ENCODE results near the gene FPR1.

The FPR1 gene

DNA sequence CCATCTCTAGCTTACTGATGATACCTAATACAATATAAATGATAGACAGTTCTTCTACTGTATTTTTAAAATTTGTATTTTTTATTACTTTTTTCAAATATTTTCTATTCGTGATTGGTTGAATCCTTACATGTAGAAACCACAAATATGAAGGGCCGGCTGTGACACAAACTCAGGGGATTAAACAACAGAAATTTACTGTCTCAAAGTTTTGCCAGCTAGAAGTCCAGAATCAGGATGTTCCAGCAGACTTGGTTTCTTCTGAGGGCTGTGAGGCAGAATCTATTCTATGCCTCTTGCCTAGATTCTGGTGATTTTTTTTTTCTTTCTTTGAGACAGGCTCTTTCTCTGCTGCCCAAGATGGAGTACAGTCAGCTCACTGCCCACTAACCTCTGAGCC lies 13.8 kb downstream of the FPR1 start:
- no peak for DNase-seq (ENCODE audit: low read depth)
- H3K4me3 ChIP-seq (ENCODE audit: low read length), result no peak overlapping the region
- TF ChIP-seq, protein P1, sequence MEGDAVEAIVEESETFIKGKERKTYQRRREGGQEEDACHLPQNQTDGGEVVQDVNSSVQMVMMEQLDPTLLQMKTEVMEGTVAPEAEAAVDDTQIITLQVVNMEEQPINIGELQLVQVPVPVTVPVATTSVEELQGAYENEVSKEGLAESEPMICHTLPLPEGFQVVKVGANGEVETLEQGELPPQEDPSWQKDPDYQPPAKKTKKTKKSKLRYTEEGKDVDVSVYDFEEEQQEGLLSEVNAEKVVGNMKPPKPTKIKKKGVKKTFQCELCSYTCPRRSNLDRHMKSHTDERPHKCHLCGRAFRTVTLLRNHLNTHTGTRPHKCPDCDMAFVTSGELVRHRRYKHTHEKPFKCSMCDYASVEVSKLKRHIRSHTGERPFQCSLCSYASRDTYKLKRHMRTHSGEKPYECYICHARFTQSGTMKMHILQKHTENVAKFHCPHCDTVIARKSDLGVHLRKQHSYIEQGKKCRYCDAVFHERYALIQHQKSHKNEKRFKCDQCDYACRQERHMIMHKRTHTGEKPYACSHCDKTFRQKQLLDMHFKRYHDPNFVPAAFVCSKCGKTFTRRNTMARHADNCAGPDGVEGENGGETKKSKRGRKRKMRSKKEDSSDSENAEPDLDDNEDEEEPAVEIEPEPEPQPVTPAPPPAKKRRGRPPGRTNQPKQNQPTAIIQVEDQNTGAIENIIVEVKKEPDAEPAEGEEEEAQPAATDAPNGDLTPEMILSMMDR (conservative IDR thresholded peaks at IDR 0.05; ENCODE audit: low read depth, low read length), result no peak

DNA sequence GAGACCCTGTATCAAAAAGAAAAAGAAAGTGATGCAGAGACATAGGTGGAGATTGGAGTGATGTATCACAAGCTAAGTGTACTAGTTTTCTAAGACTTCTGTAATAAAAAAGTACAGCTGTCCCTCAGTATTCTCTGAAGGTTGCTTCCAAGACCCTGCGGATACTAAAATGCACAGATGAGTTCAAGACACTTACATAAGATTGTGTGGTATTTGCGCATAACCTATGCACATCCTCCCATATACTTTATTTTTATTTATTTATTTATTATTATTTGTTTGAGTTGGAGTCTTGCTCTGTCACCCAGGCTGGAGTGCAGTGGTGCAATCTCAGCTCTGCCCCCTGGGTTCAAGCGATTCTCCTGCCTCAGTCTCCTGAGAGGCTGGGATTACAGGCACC lies 14.3 kb downstream of the FPR1 start:
- H3K4me3 ChIP-seq (ENCODE audit: low read length), result no peak overlapping the region
- DNase-seq (ENCODE audit: low read depth), result no peak
- TF ChIP-seq, protein P1 (conservative IDR thresholded peaks at IDR 0.05; ENCODE audit: low read depth, low read length), result no peak

DNA sequence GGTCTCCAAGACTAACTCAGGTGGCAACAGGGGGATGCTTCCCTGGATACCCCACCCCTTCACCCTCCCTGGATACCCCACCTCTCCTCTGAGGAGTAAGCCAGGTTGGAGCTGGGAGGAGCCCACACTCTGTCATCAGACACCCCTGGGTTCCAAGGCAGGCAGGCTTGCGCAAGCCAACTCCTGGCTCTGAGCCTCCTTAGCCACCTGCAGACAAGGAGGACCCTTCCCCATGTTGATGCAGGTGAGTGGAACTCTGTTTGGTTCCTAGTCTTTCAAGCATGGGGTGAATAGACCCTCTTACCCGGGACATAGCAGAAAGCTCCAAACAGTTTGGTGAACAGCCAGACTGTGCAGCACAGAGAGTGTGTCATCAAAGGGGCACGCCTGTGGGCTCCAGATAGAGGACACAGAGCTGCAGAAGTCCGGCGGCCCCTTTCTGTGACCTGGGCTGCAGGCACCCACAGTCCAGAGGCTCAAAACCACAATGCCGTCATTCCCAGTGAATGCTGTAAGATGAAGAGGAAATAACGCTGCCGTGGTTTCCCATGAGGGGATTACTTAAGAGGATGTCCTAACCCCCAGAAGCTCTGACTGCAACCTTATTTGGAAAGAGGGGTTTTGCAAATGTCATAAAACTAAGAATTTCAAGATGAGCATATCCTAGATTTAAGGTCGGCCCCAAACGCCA lies 15.8 kb downstream of the FPR1 start:
- H3K4me3 ChIP-seq (ENCODE audit: low read length), result no peak overlapping the region
- peak; percentile 43 for DNase-seq (ENCODE audit: low read depth)
- TF ChIP-seq, protein P1 (conservative IDR thresholded peaks at IDR 0.05; ENCODE audit: low read depth, low read length), result no peak

DNA sequence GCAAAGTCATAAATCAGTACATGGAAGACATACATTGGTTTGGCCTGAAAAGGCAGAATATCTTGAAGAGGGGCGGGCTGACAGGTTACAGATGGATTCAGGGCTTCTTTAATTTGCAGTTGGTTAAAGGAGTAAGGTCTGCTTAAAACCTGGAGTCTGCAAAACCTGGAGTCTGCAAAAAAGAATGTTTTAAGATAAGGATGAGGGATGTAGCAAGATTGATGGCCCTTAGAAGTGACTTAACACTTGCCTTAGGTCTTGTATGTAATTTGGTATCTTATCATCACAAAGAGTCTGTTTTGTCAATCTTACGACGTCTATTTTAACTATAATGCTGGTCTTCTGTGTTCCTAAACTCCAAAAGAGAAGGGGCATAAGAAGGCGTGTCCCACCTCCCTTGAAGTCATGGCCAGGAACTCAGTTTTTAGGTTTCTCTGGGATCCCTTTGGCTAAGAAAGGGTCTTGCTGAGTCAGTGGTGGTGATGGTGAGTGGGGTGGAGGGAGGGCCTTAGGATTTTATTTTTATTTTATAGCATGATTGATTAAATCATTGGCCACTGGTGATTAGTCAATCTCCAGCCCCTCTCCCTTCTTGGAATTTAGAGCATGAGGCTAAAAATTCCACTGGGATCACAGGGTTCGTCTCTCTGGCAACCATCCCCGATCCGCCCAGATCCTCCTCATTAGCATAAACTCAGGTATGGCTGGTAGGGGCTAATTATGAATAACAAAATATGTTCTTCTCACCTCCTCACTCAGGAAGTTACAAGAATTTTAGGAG lies 17.7 kb downstream of the FPR1 start:
- no peak for DNase-seq (ENCODE audit: low read depth)
- TF ChIP-seq, protein P1 (conservative IDR thresholded peaks at IDR 0.05; ENCODE audit: low read depth, low read length), result no peak
- H3K4me3 ChIP-seq (ENCODE audit: low read length), result no peak overlapping the region

DNA sequence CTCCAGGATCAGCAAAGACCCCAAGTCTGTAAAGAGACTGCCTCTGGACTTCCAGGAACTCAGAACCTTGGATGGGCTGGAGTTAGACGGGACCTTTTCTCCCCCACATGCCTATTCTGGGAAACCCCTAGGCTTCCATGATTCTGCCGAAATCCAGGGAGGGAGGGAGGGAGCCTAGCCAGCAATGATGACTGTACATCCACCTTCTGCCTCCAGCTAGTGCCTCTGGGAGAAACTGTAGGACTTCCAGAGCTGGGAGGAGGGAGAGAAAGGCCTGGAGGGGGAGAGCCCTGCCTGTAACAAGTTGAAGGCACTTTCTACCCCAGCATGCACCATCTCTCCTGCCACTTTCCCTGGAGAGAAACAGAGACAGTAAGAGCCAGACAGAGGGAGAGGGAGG lies 21.9 kb downstream of the FPR1 start:
- TF ChIP-seq, protein P1 (conservative IDR thresholded peaks at IDR 0.05; ENCODE audit: low read depth, low read length), result no peak
- H3K4me3 ChIP-seq (ENCODE audit: low read length), result no peak overlapping the region
- no peak for DNase-seq (ENCODE audit: low read depth)

DNA sequence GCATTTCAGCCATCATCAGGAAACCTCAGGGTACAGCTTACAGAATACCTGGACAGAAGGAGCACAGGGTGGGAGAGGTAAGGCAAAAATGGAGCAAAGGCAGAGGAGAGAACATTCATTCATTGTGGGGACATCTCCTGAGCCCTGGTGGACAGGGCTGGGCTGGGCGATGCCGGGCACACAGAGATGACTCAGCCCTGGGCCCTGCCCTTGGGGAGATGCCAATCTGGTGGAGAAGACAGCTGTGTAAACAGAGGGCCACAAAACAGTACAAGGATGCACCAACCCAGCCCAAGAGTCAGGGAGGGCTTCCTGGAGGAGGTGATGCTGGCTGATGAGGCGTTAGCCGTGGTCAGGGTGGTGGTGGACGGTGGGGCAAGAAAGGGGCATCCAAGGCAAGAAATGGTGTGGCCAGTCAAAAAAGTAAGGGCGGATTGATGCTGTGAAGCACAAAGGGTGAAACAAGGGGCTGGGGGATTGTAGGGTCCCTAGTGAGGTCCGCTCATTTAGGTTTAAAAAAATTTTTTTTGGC lies 24.3 kb downstream of the FPR1 start:
- H3K4me3 ChIP-seq (ENCODE audit: low read length), result no peak overlapping the region
- TF ChIP-seq, protein P1 (conservative IDR thresholded peaks at IDR 0.05; ENCODE audit: low read depth, low read length), result no peak
- no peak for DNase-seq (ENCODE audit: low read depth)
